SK-N-MC (cell line): ENCODE data around the gene USB1.

Experiments used
- EZH2 ChIP-seq: fragments of 200-600 bp; sonication (generic); IDR thresholded peaks from one replicate; pipeline ENCODE4 v1.6.1; 2017; ENCODE audit warnings: antibody characterized with exemption
- FOXP2 ChIP-seq: optimal IDR thresholded peaks from 2 replicates; pipeline ENCODE3; 2011; ENCODE audit warnings: mild to moderate bottlenecking, moderate library complexity; ENCODE audit not compliant: insufficient read depth; ENCODE audit errors: extremely low read length, control extremely low read depth

GRCh38 chr16:58051296-58051695, 50.1 kb downstream of the USB1 start:
- TF ChIP-seq EZH2 (no peak), FOXP2 (no peak)
